ENCODE measurements around the gene NOS3. TPM values are rescaled to one million over a fixed set of nuclear protein-coding genes. Genes with fewer than 3 reads are reported as not detected.

The NOS3 gene
- polyA plus RNA-seq, 3 donors, result 0.26 to 0.72 (median 0.39) TPM

DNA sequence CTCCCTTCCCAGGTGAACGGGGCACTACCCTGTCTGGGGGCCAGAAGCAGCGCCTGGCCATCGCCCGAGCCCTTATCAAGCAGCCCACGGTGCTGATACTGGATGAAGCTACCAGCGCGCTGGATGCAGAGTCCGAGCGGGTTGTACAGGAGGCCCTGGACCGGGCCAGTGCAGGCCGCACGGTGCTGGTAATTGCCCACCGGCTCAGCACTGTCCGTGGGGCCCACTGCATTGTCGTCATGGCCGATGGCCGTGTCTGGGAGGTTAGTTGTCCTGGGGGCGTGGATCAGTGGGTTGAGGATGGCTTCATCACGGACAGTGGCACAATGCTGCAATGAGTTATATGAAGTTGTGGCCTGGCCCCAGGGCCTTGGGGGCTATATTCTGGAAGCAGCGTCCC is 53.1 kb downstream of the NOS3 start:
- TF ChIP-seq, protein P1, sequence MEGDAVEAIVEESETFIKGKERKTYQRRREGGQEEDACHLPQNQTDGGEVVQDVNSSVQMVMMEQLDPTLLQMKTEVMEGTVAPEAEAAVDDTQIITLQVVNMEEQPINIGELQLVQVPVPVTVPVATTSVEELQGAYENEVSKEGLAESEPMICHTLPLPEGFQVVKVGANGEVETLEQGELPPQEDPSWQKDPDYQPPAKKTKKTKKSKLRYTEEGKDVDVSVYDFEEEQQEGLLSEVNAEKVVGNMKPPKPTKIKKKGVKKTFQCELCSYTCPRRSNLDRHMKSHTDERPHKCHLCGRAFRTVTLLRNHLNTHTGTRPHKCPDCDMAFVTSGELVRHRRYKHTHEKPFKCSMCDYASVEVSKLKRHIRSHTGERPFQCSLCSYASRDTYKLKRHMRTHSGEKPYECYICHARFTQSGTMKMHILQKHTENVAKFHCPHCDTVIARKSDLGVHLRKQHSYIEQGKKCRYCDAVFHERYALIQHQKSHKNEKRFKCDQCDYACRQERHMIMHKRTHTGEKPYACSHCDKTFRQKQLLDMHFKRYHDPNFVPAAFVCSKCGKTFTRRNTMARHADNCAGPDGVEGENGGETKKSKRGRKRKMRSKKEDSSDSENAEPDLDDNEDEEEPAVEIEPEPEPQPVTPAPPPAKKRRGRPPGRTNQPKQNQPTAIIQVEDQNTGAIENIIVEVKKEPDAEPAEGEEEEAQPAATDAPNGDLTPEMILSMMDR (IDR thresholded peaks at IDR 0.05), result no peak
- intact Hi-C loops (cut with micrococcal nuclease), result no loop called here
- Histone ChIP-seq H2AFZ (ENCODE audit: insufficient read depth, low read depth, low read length, poor library complexity, severe bottlenecking) (no peak overlapping the region), H3K36me3 (replicated peaks in 1 of 2; ENCODE audit: control insufficient read depth in 1 of 2, insufficient read depth in 2 of 2, low read length in 2 of 2) (peaks cover 0 to 2% of the 10 kb centered on the region in 2 donors), H3K4me3 (replicated peaks in 1 of 3; ENCODE audit: low read depth in 2 of 3, low read length in 3 of 3) (no peak overlapping the region), H3K9ac (ENCODE audit: insufficient read depth, low read length, poor library complexity, severe bottlenecking) (no peak overlapping the region), H3K4me2 (replicated peaks; ENCODE audit: extremely low read depth, low read length, poor library complexity, severe bottlenecking) (no peak overlapping the region), H3K9me3 (replicated peaks in 1 of 2; ENCODE audit: control insufficient read depth in 1 of 2, insufficient read depth in 1 of 2, low read length in 2 of 2) (no peaks in the 10 kb centered on the region), H3K27me3 (ENCODE audit: control insufficient read depth in 2 of 2, insufficient read depth in 2 of 2, low read length in 2 of 2) (no peaks in the 10 kb centered on the region), H4K20me1 (ENCODE audit: insufficient read depth, low read length) (no peaks in the 10 kb centered on the region), H3K4me1 (ENCODE audit: control insufficient read depth in 1 of 2, insufficient read depth in 2 of 2, low read length in 2 of 2) (peaks cover 8 to 11% of the 10 kb centered on the region in 2 donors), H3K79me2 (ENCODE audit: insufficient read depth, low read length) (no peaks in the 10 kb centered on the region), H3K27ac (ENCODE audit: low read depth in 1 of 2, low read length in 2 of 2) (no peak overlapping the region)
- 98% methylated on average over 20 of the region's 20 CpGs for WGBS (ENCODE audit: insufficient coverage)
- peaks cover 12% of the 10 kb centered on the region for H3K4me1 Mint-ChIP-seq
- H3K27ac Mint-ChIP-seq, result no peak overlapping the region
- H3K9me3 Mint-ChIP-seq, result peaks cover 0 to 5% (median 0%) of the 10 kb centered on the region in 7 donors
- no peak overlapping the region for H3K4me3 Mint-ChIP-seq
- peaks cover 10 to 25% of the 10 kb centered on the region in 2 donors for H3K36me3 Mint-ChIP-seq
- peaks cover 1 to 8% (median 2%) of the 10 kb centered on the region in 3 donors for H3K27me3 Mint-ChIP-seq (ENCODE audit: low read depth in 3 of 3)
- no peak for DNase-seq

DNA sequence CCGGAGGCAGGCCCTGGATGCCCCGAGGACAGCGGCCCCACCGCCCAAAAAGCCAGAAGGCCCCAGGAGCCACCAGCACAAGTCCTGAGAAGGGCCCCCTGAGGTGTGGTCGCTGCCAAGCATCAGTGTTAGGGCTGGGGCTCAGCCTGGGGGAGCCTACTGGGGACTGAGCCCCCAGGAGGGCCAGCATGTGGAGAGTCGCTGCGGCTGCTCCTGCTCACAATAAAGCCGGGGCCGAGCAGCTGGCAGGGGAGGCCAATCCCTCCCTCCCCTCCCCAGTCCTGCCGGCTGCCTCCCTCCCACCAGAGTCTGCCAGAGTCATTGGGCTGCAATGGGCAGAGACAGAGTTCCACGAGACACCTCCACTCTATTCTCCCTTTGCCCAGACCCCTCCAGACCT is 54.4 kb downstream of the NOS3 start:
- H3K36me3 ChIP-seq (replicated peaks in 1 of 2; ENCODE audit: control insufficient read depth in 1 of 2, insufficient read depth in 2 of 2, low read length in 2 of 2), result peaks cover 0 to 2% of the 10 kb centered on the region in 2 donors
- 98% methylated on average over 8 of the region's 11 CpGs for WGBS (ENCODE audit: insufficient coverage)
- H3K27me3 Mint-ChIP-seq (ENCODE audit: low read depth in 3 of 3), result peaks cover 6 to 10% (median 8%) of the 10 kb centered on the region in 3 donors
- no peak overlapping the region for H3K4me3 ChIP-seq (replicated peaks in 1 of 3; ENCODE audit: low read depth in 2 of 3, low read length in 3 of 3)
- H3K4me1 Mint-ChIP-seq, result no peaks in the 10 kb centered on the region
- TF ChIP-seq, protein P1 (IDR thresholded peaks at IDR 0.05), result no peak
- H3K79me2 ChIP-seq (ENCODE audit: insufficient read depth, low read length), result no peaks in the 10 kb centered on the region
- intact Hi-C loops (cut with micrococcal nuclease), result no loop called here
- no peak overlapping the region for H2AFZ ChIP-seq (ENCODE audit: insufficient read depth, low read depth, low read length, poor library complexity, severe bottlenecking)
- H4K20me1 ChIP-seq (ENCODE audit: insufficient read depth, low read length), result no peaks in the 10 kb centered on the region
- H3K9me3 ChIP-seq (replicated peaks in 1 of 2; ENCODE audit: control insufficient read depth in 1 of 2, insufficient read depth in 1 of 2, low read length in 2 of 2), result no peaks in the 10 kb centered on the region
- H3K27ac ChIP-seq (ENCODE audit: low read depth in 1 of 2, low read length in 2 of 2), result no peak overlapping the region
- no peak overlapping the region for H3K4me2 ChIP-seq (replicated peaks; ENCODE audit: extremely low read depth, low read length, poor library complexity, severe bottlenecking)
- H3K9ac ChIP-seq (ENCODE audit: insufficient read depth, low read length, poor library complexity, severe bottlenecking), result no peak overlapping the region
- peaks cover 10 to 25% of the 10 kb centered on the region in 2 donors for H3K36me3 Mint-ChIP-seq
- no peak overlapping the region for H3K4me3 Mint-ChIP-seq
- no peaks in the 10 kb centered on the region for H3K4me1 ChIP-seq (ENCODE audit: control insufficient read depth in 1 of 2, insufficient read depth in 2 of 2, low read length in 2 of 2)
- peaks cover 0 to 5% (median 0%) of the 10 kb centered on the region in 7 donors for H3K9me3 Mint-ChIP-seq
- H3K27ac Mint-ChIP-seq, result no peak overlapping the region
- no peak for DNase-seq
- H3K27me3 ChIP-seq (ENCODE audit: control insufficient read depth in 2 of 2, insufficient read depth in 2 of 2, low read length in 2 of 2), result peaks cover 0 to 5% of the 10 kb centered on the region in 2 donors

Data from CD14-positive monocyte (primary cell).